Measurements from ENCODE around the gene ASIC1.

ASIC1 gene

GRCh38 chr12:50041062-50041860 lies 16.1 kb upstream of the ASIC1 start:
- no peak for DNase-seq

- no peak for DNase-seq
These were observed 15.4 kb upstream of the ASIC1 start for GRCh38 chr12:50041962-50042361.

- DNase-seq = no peak
These were observed 14.7 kb upstream of the ASIC1 start for GRCh38 chr12:50042693-50043092.

- no peak for DNase-seq
These were observed 14.1 kb upstream of the ASIC1 start for GRCh38 chr12:50043308-50043707.

GRCh38 chr12:50043854-50044253 lies 13.5 kb upstream of the ASIC1 start:
- DNase-seq = no peak

- DNase-seq = no peak
These were observed 9.6 kb upstream of the ASIC1 start for GRCh38 chr12:50047693-50048250.

GRCh38 chr12:50049254-50050118 lies 7.9 kb upstream of the ASIC1 start:
- no peak for DNase-seq

GRCh38 chr12:50050119-50050385 lies 7.3 kb upstream of the ASIC1 start:
- no peak for DNase-seq

- DNase-seq = no peak
These were observed 6.8 kb upstream of the ASIC1 start for GRCh38 chr12:50050410-50051098.

GRCh38 chr12:50051101-50051806 lies 6.1 kb upstream of the ASIC1 start:
- DNase-seq = no peak

GRCh38 chr12:50052544-50052943 lies 4.9 kb upstream of the ASIC1 start:
- no peak for DNase-seq

GRCh38 chr12:50052964-50053363 lies 4.4 kb upstream of the ASIC1 start:
- DNase-seq = no peak

- DNase-seq = no peak
These were observed 3.8 kb upstream of the ASIC1 start for GRCh38 chr12:50053583-50053982.

GRCh38 chr12:50055831-50056638 lies 1.4 kb upstream of the ASIC1 start:
- DNase-seq = peak; percentile 31

GRCh38 chr12:50056639-50056976 lies 788 bp upstream of the ASIC1 start:
- no peak for DNase-seq

- no peak for DNase-seq
These were observed 687 bp downstream of the ASIC1 start for GRCh38 chr12:50057896-50058670.

GRCh38 chr12:50058743-50059312 lies 1.4 kb downstream of the ASIC1 start:
- no peak for DNase-seq

GRCh38 chr12:50059440-50060119 lies 2.2 kb downstream of the ASIC1 start:
- no peak for DNase-seq

GRCh38 chr12:50060120-50060468 lies 2.7 kb downstream of the ASIC1 start:
- no peak for DNase-seq

GRCh38 chr12:50061171-50061570 lies 3.8 kb downstream of the ASIC1 start:
- no peak for DNase-seq

All from effector CD4-positive, alpha-beta T cell (primary cell).